NCI-H526 (cell line): ENCODE measurements around the gene KAZN.
A peak's percentile ranks its signal among the peaks of the same experiment; 100 is the strongest.

Experiments
- DNase-seq, 2 experiments: peaks; one replicate each; lab custom pipeline; 2025; lab: John Stamatoyannopoulos, UW

Gene KAZN

GRCh38 chr1:14887044-14887566 lies 288.6 kb downstream of the KAZN start:
- DNase-seq: no peak

- no peak for DNase-seq
These were observed 289.4 kb downstream of the KAZN start for GRCh38 chr1:14887764-14888350.

- DNase-seq: no peak
These were observed 289.9 kb downstream of the KAZN start for GRCh38 chr1:14888374-14888773.

- no peak for DNase-seq
These were observed 291.4 kb downstream of the KAZN start for GRCh38 chr1:14889825-14890440.

- no peak for DNase-seq
These were observed 293.5 kb downstream of the KAZN start for GRCh38 chr1:14891991-14892390.

- peak in 1 of 2 experiments; percentile 53 for DNase-seq
These were observed 296.5 kb downstream of the KAZN start for GRCh38 chr1:14894811-14895560.

GRCh38 chr1:14895727-14896126 lies 297.2 kb downstream of the KAZN start:
- no peak for DNase-seq

GRCh38 chr1:14896381-14897079 lies 298.0 kb downstream of the KAZN start:
- no peak for DNase-seq

GRCh38 chr1:14897080-14897449 lies 298.6 kb downstream of the KAZN start:
- no peak for DNase-seq

- DNase-seq: no peak
These were observed 299.1 kb downstream of the KAZN start for GRCh38 chr1:14897547-14897946.

GRCh38 chr1:14897997-14898645 lies 299.6 kb downstream of the KAZN start:
- no peak for DNase-seq

GRCh38 chr1:14899686-14900085 lies 301.2 kb downstream of the KAZN start:
- no peak for DNase-seq

GRCh38 chr1:14901371-14901954 lies 303.0 kb downstream of the KAZN start:
- DNase-seq: no peak

- DNase-seq: no peak
These were observed 305.4 kb downstream of the KAZN start for GRCh38 chr1:14903922-14904321.

- DNase-seq: no peak
These were observed 308.2 kb downstream of the KAZN start for GRCh38 chr1:14906665-14907064.

- no peak for DNase-seq
These were observed 308.9 kb downstream of the KAZN start for GRCh38 chr1:14907416-14907815.

- no peak for DNase-seq
These were observed 310.8 kb downstream of the KAZN start for GRCh38 chr1:14909273-14909672.

GRCh38 chr1:14909920-14910460 lies 311.5 kb downstream of the KAZN start:
- no peak for DNase-seq

GRCh38 chr1:14910984-14911721 lies 312.7 kb downstream of the KAZN start:
- no peak for DNase-seq

GRCh38 chr1:14912839-14913481 lies 314.5 kb downstream of the KAZN start:
- DNase-seq: no peak
